ENCODE data around the gene DKKL1. TPM values are rescaled to one million over a fixed set of nuclear protein-coding genes. Genes with fewer than 3 reads are reported as not detected.

The DKKL1 gene
- total RNA-seq, 1 experiment from 2014 or later = not detected

GRCh38 chr19:49335071-49335783, 28.4 kb upstream of the DKKL1 start, which contains the start of gene CD37:
CD37 (plus strand) TSS chr19:49335406; CDS start chr19:49335541, 135 bp downstream.
- Histone ChIP-seq H4K20me1 (ENCODE audit: insufficient read depth) (no peaks in the 10 kb centered on the region), H3K79me2 (ENCODE audit: low read depth) (no peaks in the 10 kb centered on the region), H3K9me2 (ENCODE audit: insufficient read depth) (no peaks in the 10 kb centered on the region), H3K4me2 (no peak within 1 kb of the TSS), H2AFZ (no peak within 1 kb of the TSS), H3K4me3 (no peak within 1 kb of the TSS), H3K4me1 (replicated peaks; ENCODE audit: insufficient read depth) (no peaks in the 10 kb centered on the region), H3K27ac (no peak within 1 kb of the TSS), H3K27me3 (ENCODE audit: insufficient read depth, low read depth) (no peaks in the 10 kb centered on the region), H3K36me3 (ENCODE audit: low read depth) (no peaks in the 10 kb centered on the region), H3K9me3 (ENCODE audit: insufficient read depth, low read depth) (no peaks in the 10 kb centered on the region), H3F3A (ENCODE audit: insufficient read depth, low read depth) (no peaks in the 10 kb centered on the region)
- ChIA-PET CTCF (interaction anchor here (0.6 kb wide), 2 partner anchors 70 to 228 kb away, joined by 4 to 8 read pairs; no protein-coding TSS in a partner anchor), POLR2A (ENCODE audit: unreplicated experiment) (no interaction called here)
- DNase-seq = no peak
- intact Hi-C loops (cut with micrococcal nuclease; ENCODE audit: unreplicated experiment) = no loop called here
- no TSS peak for BruUV-seq (replicated peaks)
- no peak for TF ChIP-seq CTCF (conservative IDR thresholded peaks at IDR 0.05)
- TF ChIP-seq EZH2 (IDR thresholded peaks at IDR 0.05; ENCODE audit: low read depth) = no peak

- no TSS peak for BruUV-seq (replicated peaks)
- no peak for DNase-seq
- Histone ChIP-seq H3K27ac (no peak overlapping the region), H3K36me3 (ENCODE audit: low read depth) (no peaks in the 10 kb centered on the region), H3F3A (ENCODE audit: insufficient read depth, low read depth) (no peaks in the 10 kb centered on the region), H3K4me3 (no peak overlapping the region), H3K27me3 (ENCODE audit: insufficient read depth, low read depth) (no peaks in the 10 kb centered on the region), H4K20me1 (ENCODE audit: insufficient read depth) (no peaks in the 10 kb centered on the region), H3K79me2 (ENCODE audit: low read depth) (no peaks in the 10 kb centered on the region), H2AFZ (no peak overlapping the region), H3K4me1 (replicated peaks; ENCODE audit: insufficient read depth) (no peaks in the 10 kb centered on the region), H3K4me2 (no peak overlapping the region), H3K9me2 (ENCODE audit: insufficient read depth) (no peaks in the 10 kb centered on the region), H3K9me3 (ENCODE audit: insufficient read depth, low read depth) (no peaks in the 10 kb centered on the region)
- no peak for TF ChIP-seq CTCF (conservative IDR thresholded peaks at IDR 0.05)
- no peak for TF ChIP-seq EZH2 (IDR thresholded peaks at IDR 0.05; ENCODE audit: low read depth)
- ChIA-PET POLR2A (ENCODE audit: unreplicated experiment) (no interaction called here), CTCF (interaction anchor here (0.6 kb wide), 1 partner anchor 71 kb away, joined by 8 read pairs; no protein-coding TSS in a partner anchor)
- intact Hi-C loops (cut with micrococcal nuclease; ENCODE audit: unreplicated experiment) = no loop called here
These were observed 27.7 kb upstream of the DKKL1 start for GRCh38 chr19:49335784-49336481.

- CTCF ChIA-PET = no interaction called here
- H4K20me1 ChIP-seq (ENCODE audit: insufficient read depth) = no peaks in the 10 kb centered on the region
- H3F3A ChIP-seq (ENCODE audit: insufficient read depth, low read depth) = no peaks in the 10 kb centered on the region
- H3K9me2 ChIP-seq (ENCODE audit: insufficient read depth) = no peaks in the 10 kb centered on the region
- no TSS peak for BruUV-seq (replicated peaks)
- H3K36me3 ChIP-seq (ENCODE audit: low read depth) = no peaks in the 10 kb centered on the region
- no peak overlapping the region for H3K4me3 ChIP-seq
- no peak overlapping the region for H3K4me2 ChIP-seq
- POLR2A ChIA-PET (ENCODE audit: unreplicated experiment) = no interaction called here
- no peaks in the 10 kb centered on the region for H3K79me2 ChIP-seq (ENCODE audit: low read depth)
- no peaks in the 10 kb centered on the region for H3K27me3 ChIP-seq (ENCODE audit: insufficient read depth, low read depth)
- H3K9me3 ChIP-seq (ENCODE audit: insufficient read depth, low read depth) = no peaks in the 10 kb centered on the region
- H3K4me1 ChIP-seq (replicated peaks; ENCODE audit: insufficient read depth) = no peaks in the 10 kb centered on the region
- H2AFZ ChIP-seq = no peak overlapping the region
- intact Hi-C loops (cut with micrococcal nuclease; ENCODE audit: unreplicated experiment) = no loop called here
- no peak for DNase-seq
- H3K27ac ChIP-seq = no peak overlapping the region
- TF ChIP-seq EZH2 (IDR thresholded peaks at IDR 0.05; ENCODE audit: low read depth) = no peak
- TF ChIP-seq CTCF (conservative IDR thresholded peaks at IDR 0.05) = no peak
These were observed 27.0 kb upstream of the DKKL1 start for GRCh38 chr19:49336482-49337266.
